HG03571 (cell line): ENCODE measurements around the gene SHC3.

Experiments
- ATAC-seq: cut with Tn5 transposase; IDR thresholded peaks from one replicate; pipeline ENCODE4 v1.9.1; 2021; ENCODE audit not compliant: unreplicated experiment

SHC3 gene

GRCh38 chr9:89006996-89007967 lies 171.3 kb downstream of the SHC3 start:
- ATAC-seq: no peak

DNA sequence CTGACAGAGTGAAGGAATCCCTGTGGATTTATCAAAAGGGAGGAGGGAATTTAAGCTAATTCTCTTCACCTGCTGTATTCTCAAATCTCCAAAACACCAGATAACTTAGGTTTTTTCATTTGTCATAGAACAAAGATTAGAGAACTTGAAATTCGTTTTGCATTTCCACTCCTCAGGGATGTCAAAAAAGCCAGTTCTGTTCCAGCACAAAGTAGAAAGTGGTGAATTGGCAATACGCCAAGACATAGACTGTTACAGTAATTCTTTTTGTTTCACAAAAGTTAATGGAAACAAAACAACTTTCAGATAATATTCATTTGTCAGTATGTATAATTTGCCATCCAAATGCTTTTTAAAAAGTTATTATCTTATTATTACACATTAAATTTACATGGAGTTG lies 172.4 kb downstream of the SHC3 start:
- no peak for ATAC-seq

GRCh38 chr9:89005323-89005722 lies 173.3 kb downstream of the SHC3 start:
- no peak for ATAC-seq

DNA sequence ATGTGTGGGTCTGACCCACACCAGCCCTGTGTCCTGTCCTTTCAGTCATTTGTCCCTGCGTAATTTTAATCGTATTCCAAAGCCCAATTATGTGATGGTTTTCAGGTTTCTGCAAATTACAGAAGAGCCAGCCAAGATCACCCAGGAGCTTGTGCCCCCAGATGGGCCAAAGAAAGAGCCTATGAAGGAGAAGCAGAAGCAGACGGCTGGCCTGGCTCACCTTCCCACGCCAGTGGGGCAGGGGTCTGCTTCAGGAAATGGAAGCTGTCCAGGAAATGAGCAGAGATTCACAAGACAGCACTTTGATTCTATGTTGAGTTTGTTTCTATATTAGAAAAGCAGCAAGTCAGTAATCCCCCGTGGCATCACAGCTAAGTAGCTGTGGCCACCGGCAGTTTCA lies 175.6 kb downstream of the SHC3 start:
- ATAC-seq: no peak

DNA sequence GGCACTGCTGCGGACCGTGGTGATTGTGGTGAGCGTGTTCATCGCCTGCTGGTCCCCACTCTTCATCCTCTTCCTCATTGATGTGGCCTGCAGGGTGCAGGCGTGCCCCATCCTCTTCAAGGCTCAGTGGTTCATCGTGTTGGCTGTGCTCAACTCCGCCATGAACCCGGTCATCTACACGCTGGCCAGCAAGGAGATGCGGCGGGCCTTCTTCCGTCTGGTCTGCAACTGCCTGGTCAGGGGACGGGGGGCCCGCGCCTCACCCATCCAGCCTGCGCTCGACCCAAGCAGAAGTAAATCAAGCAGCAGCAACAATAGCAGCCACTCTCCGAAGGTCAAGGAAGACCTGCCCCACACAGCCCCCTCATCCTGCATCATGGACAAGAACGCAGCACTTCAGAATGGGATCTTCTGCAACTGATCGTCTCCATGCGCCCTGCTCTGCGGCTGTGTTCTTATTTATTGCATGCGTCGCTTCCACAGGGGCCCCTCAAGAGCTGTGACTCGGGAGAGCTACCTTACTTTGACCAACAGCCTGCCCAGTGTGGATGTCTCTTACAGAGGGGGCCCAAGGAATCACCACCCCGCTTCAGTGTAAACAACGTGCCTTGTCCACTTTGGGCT lies 176.6 kb downstream of the SHC3 start:
- no peak for ATAC-seq

- no peak for ATAC-seq
These were observed 177.4 kb downstream of the SHC3 start for GRCh38 chr9:89000973-89001916.

DNA sequence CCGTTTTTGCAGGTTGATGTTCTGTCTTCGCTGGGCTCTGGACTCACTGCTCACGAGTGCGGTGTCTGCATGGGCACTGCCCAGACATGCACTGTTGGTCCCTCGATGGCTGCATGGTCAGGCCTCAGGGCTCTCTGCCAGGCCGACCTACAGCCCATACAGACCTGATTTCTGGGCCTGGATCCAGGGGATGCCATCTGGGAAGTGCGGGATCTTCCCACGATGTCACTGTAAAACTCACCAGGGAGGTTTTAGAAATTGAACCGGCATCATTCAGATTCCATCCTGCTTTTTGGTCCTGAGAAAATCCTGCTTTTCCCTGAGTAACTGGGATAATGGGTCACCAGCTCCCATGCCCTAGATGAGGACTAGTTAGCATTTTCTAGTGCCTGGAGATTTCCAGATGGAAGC lies 178.2 kb downstream of the SHC3 start:
- ATAC-seq: no peak

GRCh38 chr9:88998911-88999310 lies 179.7 kb downstream of the SHC3 start:
- no peak for ATAC-seq

GRCh38 chr9:88998503-88998902 lies 180.1 kb downstream of the SHC3 start:
- no peak for ATAC-seq

- ATAC-seq: no peak
These were observed 181.0 kb downstream of the SHC3 start for GRCh38 chr9:88997646-88998045.

- no peak for ATAC-seq
These were observed 181.7 kb downstream of the SHC3 start for GRCh38 chr9:88996921-88997235.

DNA sequence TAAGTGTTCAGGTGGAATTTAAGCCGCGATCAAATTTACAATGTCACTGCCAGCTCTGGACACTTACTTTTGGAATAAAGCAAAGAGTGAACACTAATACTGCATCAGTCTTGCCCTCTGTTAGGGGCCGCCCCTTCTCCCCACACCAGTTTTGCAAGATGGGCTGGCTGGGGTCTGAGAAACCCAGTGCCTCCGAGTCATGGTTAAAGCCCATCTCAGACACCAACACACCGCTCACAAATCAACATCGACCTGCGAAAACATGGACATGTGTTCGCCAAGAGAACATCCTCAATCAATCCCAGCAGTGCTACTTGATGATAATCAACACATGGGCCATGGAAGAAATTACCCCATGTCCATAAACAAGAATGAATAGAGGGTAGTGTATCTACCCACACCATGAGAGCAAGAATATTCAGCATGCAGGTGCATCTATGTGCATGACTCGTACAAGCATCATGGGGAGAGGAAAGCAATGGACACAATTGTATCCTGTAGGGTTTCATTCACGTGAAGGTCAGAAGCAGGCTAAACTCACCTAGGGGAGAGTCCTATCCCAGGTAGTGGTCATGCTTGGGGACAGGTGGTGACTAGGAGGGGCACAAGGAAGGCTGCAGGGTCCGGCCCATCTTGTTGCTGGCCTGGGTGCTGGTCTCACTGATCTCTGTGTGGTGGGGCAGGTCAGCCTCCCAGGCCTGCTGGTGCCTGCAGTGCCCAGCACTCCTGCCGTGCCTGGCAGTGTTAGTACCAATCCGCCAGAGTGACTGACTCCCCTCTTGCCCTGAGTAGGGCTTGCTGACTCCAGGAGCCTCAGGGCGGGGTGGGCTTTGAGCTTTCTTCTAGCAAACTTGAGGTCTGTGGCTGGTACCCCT lies 182.3 kb downstream of the SHC3 start:
- ATAC-seq: no peak

DNA sequence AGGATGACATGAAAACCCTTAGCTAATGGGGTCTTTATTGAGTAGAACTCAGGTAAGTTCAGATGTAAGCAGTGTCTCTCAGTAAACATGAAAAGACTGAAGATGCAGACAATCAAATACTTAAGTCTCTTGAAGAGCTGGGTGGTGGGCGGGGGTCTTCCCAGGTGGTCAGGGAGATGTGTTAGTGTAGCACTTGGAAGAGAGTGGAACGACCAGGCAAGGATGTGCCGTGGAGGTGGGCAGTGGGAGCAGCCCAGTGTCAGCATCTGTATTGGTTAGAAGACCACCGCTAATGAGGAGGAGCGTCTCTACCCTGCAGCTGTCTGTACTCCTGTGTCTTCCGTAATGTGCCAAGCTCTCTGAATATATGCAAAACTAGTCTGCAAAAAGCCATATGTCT lies 183.0 kb downstream of the SHC3 start:
- ATAC-seq: no peak

DNA sequence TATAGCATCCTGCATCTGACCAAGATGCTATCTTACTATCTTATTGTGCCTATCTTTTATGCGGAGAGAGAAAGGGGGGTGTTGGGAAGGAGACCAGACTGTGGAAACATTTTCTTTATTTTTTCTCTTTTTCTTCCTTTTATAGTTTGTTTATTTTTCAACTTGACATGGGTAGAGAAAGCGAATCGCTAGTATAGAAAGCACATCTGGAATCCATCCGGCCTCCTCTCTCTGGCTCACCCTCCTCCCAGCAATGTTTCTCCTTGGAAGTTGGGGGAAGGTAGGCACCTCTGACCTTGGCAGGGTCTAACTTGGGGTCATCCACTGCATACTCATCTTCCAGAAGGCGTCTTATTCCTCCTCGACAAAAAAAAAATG lies 183.4 kb downstream of the SHC3 start:
- no peak for ATAC-seq

GRCh38 chr9:88994469-88995199 lies 184.0 kb downstream of the SHC3 start:
- no peak for ATAC-seq

DNA sequence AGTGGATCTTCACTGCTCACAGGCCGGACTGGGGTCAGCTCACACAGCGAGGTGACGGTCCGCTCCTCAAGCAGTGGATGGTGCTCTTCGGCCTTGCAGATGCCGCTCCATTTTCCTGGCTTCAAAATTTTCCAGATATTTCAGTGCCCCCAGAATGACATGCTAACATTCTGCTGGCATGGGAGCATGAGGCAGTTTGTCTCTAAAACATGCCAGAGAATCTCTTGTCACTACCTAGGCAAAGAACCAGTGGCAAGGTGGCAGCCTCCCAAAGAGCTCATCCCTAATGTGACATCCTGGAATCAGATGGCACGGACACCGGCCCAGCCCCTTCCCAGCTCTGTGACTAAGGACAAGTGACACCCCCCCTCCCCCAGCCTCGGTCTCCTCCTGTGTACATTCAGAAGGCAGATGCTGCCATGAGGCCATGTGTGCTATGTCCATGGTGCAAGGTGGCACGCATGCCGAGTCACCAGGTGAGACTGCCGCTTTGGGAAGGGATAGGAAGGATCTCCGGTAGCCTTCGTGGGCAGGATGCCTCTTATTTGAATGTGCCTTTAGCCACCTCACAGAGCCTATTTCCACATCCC lies 184.7 kb downstream of the SHC3 start:
- no peak for ATAC-seq

DNA sequence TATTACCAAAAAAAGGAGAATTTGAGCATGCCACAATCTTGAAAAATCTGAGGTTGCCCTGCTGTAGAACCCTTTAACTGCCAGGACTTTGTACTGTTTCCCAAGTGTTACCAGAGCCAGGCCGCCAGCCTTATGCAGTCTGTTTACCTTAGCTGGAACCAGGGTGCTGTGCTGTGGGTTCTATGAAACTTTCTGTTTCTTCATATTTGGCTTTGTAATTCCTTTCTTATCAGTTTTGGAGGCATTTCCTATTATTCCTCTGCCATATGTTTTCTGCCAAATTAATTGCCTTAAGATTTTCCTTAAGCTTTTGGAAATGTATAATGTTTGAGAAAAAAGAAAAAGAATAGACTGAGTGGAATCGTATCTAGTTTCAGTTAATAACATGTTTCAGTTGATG lies 185.3 kb downstream of the SHC3 start:
- ATAC-seq: no peak

GRCh38 chr9:88992556-88992955 lies 186.1 kb downstream of the SHC3 start:
- ATAC-seq: no peak
